GM23338 (cell line): ENCODE results near the gene MRPS15. TPM values are rescaled to one million over a fixed set of nuclear protein-coding genes. Genes with fewer than 3 reads are reported as not detected.

Experiments
- ATAC-seq: fragments of 200-7000 bp; cut with Tn5 transposase; 3 replicates; pipeline ENCODE4 v1.9.1; 2020
- DNase-seq: peaks from one replicate; pipeline ENCODE4 v3.0.0-alpha.2; 2015; ENCODE audit warnings: low spot score
- H2AFZ ChIP-seq: fragments of 200-600 bp; sonication (generic); 2 replicates; pipeline ENCODE4 v1.8.0; 2016; ENCODE audit warnings: antibody characterized with exemption, mild to moderate bottlenecking, moderate library complexity
- H3F3A ChIP-seq: fragments of 200-600 bp; sonication (generic); replicated peaks from 2 replicates; pipeline ENCODE4 v1.8.0; 2017; ENCODE audit warnings: antibody characterized with exemption, mixed run types, low read depth
- H3K27ac ChIP-seq: fragments of 200-600 bp; sonication (generic); 2 replicates; pipeline ENCODE4 v1.6.1; 2016; ENCODE audit warnings: low read depth
- H3K27me3 ChIP-seq: fragments of 200-600 bp; sonication (generic); 2 replicates; pipeline ENCODE4 v1.8.0; 2016; ENCODE audit warnings: mild to moderate bottlenecking, mixed run types, moderate library complexity; ENCODE audit not compliant: insufficient read depth
- H3K36me3 ChIP-seq: fragments of 200-600 bp; sonication (generic); 2 replicates; pipeline ENCODE4 v1.8.0; 2016; ENCODE audit warnings: mild to moderate bottlenecking; ENCODE audit not compliant: insufficient read depth
- H3K4me1 ChIP-seq: fragments of 200-600 bp; sonication (generic); 2 replicates; pipeline ENCODE4 v1.8.0; 2016; ENCODE audit warnings: mild to moderate bottlenecking, moderate library complexity; ENCODE audit not compliant: insufficient read depth
- H3K4me2 ChIP-seq: fragments of 200-600 bp; sonication (generic); 2 replicates; pipeline ENCODE4 v1.7.1; 2017; ENCODE audit warnings: mixed run types
- H3K4me3 ChIP-seq: fragments of 200-600 bp; sonication (generic); 2 replicates; pipeline ENCODE4 v1.6.1; 2016; ENCODE audit warnings: mixed run types
- H3K79me2 ChIP-seq: fragments of 200-600 bp; sonication (generic); replicated peaks from 2 replicates; pipeline ENCODE4 v1.8.0; 2017; ENCODE audit warnings: mild to moderate bottlenecking; ENCODE audit not compliant: insufficient read depth
- H3K9me2 ChIP-seq: fragments of 200-600 bp; sonication (generic); 2 replicates; pipeline ENCODE4 v1.8.0; 2017; ENCODE audit not compliant: insufficient read depth
- H4K20me1 ChIP-seq: fragments of 200-600 bp; sonication (generic); replicated peaks from 2 replicates; pipeline ENCODE4 v1.8.0; 2017; ENCODE audit warnings: mild to moderate bottlenecking; ENCODE audit not compliant: insufficient read depth
- H3K27ac Mint-ChIP-seq: 2 replicates; pipeline ENCODE4 v1.8.0; 2020; ENCODE audit warnings: inconsistent platforms, mild to moderate bottlenecking, moderate library complexity, mixed read lengths
- H3K27me3 Mint-ChIP-seq: 3 replicates; pipeline ENCODE4 v1.8.0; 2022; ENCODE audit warnings: low read depth, mild to moderate bottlenecking, moderate library complexity, mixed read lengths, inconsistent platforms; ENCODE audit not compliant: insufficient read depth, poor library complexity
- H3K36me3 Mint-ChIP-seq: 3 replicates; pipeline ENCODE4 v1.8.0; 2021; ENCODE audit warnings: low read depth, mild to moderate bottlenecking, inconsistent platforms, moderate library complexity, mixed read lengths
- H3K4me1 Mint-ChIP-seq: 3 replicates; pipeline ENCODE4 v1.8.0; 2020; ENCODE audit warnings: mild to moderate bottlenecking, inconsistent platforms, mixed read lengths
- H3K4me3 Mint-ChIP-seq: 3 replicates; pipeline ENCODE4 v1.8.0; 2021; ENCODE audit warnings: moderate library complexity, mild to moderate bottlenecking, inconsistent platforms, mixed read lengths
- H3K9me3 Mint-ChIP-seq: 3 replicates; pipeline ENCODE4 v1.8.0; 2020; ENCODE audit warnings: moderate library complexity, mild to moderate bottlenecking, inconsistent platforms, mixed read lengths
- CREB1 ChIP-seq: fragments of 250-450 bp; sonication (Bioruptor Pico); IDR thresholded peaks from 2 replicates; pipeline ENCODE4 v1.5.0; 2020; ENCODE audit warnings: low read depth, mild to moderate bottlenecking, moderate library complexity
- ETS1 ChIP-seq: IDR thresholded peaks from 2 replicates; pipeline ENCODE4 v1.6.1; 2016; ENCODE audit warnings: antibody characterized with exemption
- EZH2 ChIP-seq: fragments of 200-600 bp; sonication (generic); IDR thresholded peaks from one replicate; pipeline ENCODE4 v1.8.0; 2017; ENCODE audit warnings: antibody characterized with exemption, mild to moderate bottlenecking, low read depth; ENCODE audit not compliant: unreplicated experiment
- EZH2phosphoT487 ChIP-seq: fragments of 200-600 bp; sonication (generic); IDR thresholded peaks from one replicate; pipeline ENCODE4 v1.8.1; 2018; ENCODE audit warnings: antibody characterized with exemption; ENCODE audit not compliant: unreplicated experiment
- JUNB ChIP-seq: IDR thresholded peaks from one replicate; pipeline ENCODE4 v1.6.1; 2016; ENCODE audit warnings: antibody characterized with exemption; ENCODE audit not compliant: unreplicated experiment
- NANOG ChIP-seq: IDR thresholded peaks from 2 replicates; pipeline ENCODE4 v1.6.1; 2016; ENCODE audit warnings: antibody characterized with exemption, borderline replicate concordance
- POLR2AphosphoS5 ChIP-seq: IDR thresholded peaks from 2 replicates; pipeline ENCODE4 v1.6.1; 2016; ENCODE audit warnings: antibody characterized with exemption, low read depth
- STAT1 ChIP-seq: IDR thresholded peaks from one replicate; pipeline ENCODE4 v1.6.1; 2016; ENCODE audit warnings: antibody characterized with exemption; ENCODE audit not compliant: unreplicated experiment
- ZNF114 ChIP-seq: fragments of 250-450 bp; sonication (Bioruptor Pico); IDR thresholded peaks from 2 replicates; pipeline ENCODE4 v1.5.0; 2020; ENCODE audit warnings: mild to moderate bottlenecking, moderate library complexity
- polyA plus RNA-seq: library from polyadenylated mRNA; unstranded; fragments of >200 nt; fragmentation: Nextera tagmentation; extraction: Ambion mirVana; gene quantifications from 2 replicates; pipeline ENCODE4 v1.2.1, GENCODE V29; 2016
- total RNA-seq: library from RNA; depleted of rRNA; stranded (reverse); fragments of >200 nt; shearing (Covaris generic); gene quantifications from 2 replicates; pipeline ENCODE4 v1.2.3, GENCODE V29; 2014
- TF ChIP-seq, protein P1 (sequence below), 2 experiments: fragments of 200-600 bp in 1 of 2; sonication (generic) in 1 of 2; conservative IDR thresholded peaks; 2 replicates each; pipeline versions ENCODE4 v1.5.1 to v1.6.1; 2016 to 2017; ENCODE audit warnings: antibody characterized with exemption in 2 of 2, low read depth in 2 of 2, mild to moderate bottlenecking in 2 of 2, moderate library complexity in 1 of 2
- TF ChIP-seq, protein P2 (sequence below): IDR thresholded peaks from one replicate; pipeline ENCODE4 v1.6.1; 2018; ENCODE audit warnings: antibody characterized with exemption; ENCODE audit not compliant: unreplicated experiment
- TF ChIP-seq, protein P3 (sequence below): fragments of 250-450 bp; sonication (Bioruptor Pico); IDR thresholded peaks from 2 replicates; pipeline ENCODE4 v1.5.0; 2020; ENCODE audit warnings: mild to moderate bottlenecking, moderate library complexity

The MRPS15 gene
- total and polyA plus RNA-seq, 2 experiments from 2014 or later = 105 to 311 TPM

DNA sequence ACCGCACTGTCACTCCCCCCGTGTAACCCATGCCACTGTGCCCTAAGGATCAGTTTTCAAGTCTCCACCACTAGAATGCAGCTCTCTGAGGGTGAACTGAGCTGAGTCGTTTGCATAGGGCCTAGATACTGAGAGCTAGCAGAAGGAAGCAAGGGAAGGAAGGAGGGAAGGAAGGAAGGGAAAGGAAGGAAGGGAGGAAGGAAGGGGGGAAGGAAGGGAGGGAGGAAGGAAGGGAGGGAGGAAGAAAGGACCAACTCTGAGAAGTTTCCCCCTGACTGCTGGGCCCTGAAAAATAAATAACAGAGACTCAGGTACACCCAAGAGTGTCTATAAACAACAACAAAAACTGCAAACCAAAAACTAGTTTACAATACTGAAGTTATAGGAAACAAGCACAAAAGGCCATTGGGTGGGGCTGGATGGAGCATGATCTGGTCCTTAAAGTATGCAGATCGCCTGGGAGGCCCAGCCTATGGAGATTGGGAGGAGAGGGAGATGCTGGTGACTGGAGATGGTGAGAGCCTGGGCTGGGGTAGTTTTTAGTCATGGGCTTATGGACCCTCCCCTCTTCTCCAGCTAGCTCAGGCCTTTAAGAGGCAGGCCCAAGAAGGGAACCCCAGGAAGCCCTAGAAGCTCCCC lies 1.7 kb upstream of the MRPS15 start:
- Mint-ChIP-seq H3K36me3 (peaks cover 20% of the 10 kb centered on the region), H3K9me3 (no peaks in the 10 kb centered on the region), H3K27me3 (peaks cover 42% of the 10 kb centered on the region), H3K27ac (no peak overlapping the region), H3K4me3 (peak overlapping the region; percentile 97; the same call in 2 of the 3 replicates), H3K4me1 (peaks cover 23% of the 10 kb centered on the region)
- Histone ChIP-seq H3K36me3 (peaks cover 5% of the 10 kb centered on the region; the same call in 1 of the 2 replicates), H3K4me1 (peaks cover 12% of the 10 kb centered on the region; the same call in 1 of the 2 replicates), H2AFZ (no peak overlapping the region), H3K27ac (no peak overlapping the region), H3K9me2 (no peaks in the 10 kb centered on the region), H3K79me2 (peaks cover 7% of the 10 kb centered on the region; the same call in 1 of the 2 replicates), H3F3A (peaks cover 5% of the 10 kb centered on the region), H3K4me2 (peak overlapping the region; percentile 75), H4K20me1 (0 out of 2 replicates have a peak, but pooled peaks cover 5% of the 10 kb centered on the region), H3K27me3 (peaks cover 50% of the 10 kb centered on the region), H3K4me3 (no peak overlapping the region)
- no peak for DNase-seq
- TF ChIP-seq ZNF114 (CRISPR knock-in tag) (no peak), EZH2 (no peak), EZH2phosphoT487 (no peak), JUNB (no peak), POLR2AphosphoS5 (no peak), ETS1 (no peak), CREB1 (CRISPR knock-in tag) (no peak), STAT1 (no peak), NANOG (no peak)
- TF ChIP-seq, protein P1, sequence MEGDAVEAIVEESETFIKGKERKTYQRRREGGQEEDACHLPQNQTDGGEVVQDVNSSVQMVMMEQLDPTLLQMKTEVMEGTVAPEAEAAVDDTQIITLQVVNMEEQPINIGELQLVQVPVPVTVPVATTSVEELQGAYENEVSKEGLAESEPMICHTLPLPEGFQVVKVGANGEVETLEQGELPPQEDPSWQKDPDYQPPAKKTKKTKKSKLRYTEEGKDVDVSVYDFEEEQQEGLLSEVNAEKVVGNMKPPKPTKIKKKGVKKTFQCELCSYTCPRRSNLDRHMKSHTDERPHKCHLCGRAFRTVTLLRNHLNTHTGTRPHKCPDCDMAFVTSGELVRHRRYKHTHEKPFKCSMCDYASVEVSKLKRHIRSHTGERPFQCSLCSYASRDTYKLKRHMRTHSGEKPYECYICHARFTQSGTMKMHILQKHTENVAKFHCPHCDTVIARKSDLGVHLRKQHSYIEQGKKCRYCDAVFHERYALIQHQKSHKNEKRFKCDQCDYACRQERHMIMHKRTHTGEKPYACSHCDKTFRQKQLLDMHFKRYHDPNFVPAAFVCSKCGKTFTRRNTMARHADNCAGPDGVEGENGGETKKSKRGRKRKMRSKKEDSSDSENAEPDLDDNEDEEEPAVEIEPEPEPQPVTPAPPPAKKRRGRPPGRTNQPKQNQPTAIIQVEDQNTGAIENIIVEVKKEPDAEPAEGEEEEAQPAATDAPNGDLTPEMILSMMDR (conservative IDR thresholded peaks at IDR 0.05; ENCODE audit: low read depth in 2 of 2) = no peak
- TF ChIP-seq, protein P2, sequence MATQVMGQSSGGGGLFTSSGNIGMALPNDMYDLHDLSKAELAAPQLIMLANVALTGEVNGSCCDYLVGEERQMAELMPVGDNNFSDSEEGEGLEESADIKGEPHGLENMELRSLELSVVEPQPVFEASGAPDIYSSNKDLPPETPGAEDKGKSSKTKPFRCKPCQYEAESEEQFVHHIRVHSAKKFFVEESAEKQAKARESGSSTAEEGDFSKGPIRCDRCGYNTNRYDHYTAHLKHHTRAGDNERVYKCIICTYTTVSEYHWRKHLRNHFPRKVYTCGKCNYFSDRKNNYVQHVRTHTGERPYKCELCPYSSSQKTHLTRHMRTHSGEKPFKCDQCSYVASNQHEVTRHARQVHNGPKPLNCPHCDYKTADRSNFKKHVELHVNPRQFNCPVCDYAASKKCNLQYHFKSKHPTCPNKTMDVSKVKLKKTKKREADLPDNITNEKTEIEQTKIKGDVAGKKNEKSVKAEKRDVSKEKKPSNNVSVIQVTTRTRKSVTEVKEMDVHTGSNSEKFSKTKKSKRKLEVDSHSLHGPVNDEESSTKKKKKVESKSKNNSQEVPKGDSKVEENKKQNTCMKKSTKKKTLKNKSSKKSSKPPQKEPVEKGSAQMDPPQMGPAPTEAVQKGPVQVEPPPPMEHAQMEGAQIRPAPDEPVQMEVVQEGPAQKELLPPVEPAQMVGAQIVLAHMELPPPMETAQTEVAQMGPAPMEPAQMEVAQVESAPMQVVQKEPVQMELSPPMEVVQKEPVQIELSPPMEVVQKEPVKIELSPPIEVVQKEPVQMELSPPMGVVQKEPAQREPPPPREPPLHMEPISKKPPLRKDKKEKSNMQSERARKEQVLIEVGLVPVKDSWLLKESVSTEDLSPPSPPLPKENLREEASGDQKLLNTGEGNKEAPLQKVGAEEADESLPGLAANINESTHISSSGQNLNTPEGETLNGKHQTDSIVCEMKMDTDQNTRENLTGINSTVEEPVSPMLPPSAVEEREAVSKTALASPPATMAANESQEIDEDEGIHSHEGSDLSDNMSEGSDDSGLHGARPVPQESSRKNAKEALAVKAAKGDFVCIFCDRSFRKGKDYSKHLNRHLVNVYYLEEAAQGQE = no peak
- TF ChIP-seq, protein P3, sequence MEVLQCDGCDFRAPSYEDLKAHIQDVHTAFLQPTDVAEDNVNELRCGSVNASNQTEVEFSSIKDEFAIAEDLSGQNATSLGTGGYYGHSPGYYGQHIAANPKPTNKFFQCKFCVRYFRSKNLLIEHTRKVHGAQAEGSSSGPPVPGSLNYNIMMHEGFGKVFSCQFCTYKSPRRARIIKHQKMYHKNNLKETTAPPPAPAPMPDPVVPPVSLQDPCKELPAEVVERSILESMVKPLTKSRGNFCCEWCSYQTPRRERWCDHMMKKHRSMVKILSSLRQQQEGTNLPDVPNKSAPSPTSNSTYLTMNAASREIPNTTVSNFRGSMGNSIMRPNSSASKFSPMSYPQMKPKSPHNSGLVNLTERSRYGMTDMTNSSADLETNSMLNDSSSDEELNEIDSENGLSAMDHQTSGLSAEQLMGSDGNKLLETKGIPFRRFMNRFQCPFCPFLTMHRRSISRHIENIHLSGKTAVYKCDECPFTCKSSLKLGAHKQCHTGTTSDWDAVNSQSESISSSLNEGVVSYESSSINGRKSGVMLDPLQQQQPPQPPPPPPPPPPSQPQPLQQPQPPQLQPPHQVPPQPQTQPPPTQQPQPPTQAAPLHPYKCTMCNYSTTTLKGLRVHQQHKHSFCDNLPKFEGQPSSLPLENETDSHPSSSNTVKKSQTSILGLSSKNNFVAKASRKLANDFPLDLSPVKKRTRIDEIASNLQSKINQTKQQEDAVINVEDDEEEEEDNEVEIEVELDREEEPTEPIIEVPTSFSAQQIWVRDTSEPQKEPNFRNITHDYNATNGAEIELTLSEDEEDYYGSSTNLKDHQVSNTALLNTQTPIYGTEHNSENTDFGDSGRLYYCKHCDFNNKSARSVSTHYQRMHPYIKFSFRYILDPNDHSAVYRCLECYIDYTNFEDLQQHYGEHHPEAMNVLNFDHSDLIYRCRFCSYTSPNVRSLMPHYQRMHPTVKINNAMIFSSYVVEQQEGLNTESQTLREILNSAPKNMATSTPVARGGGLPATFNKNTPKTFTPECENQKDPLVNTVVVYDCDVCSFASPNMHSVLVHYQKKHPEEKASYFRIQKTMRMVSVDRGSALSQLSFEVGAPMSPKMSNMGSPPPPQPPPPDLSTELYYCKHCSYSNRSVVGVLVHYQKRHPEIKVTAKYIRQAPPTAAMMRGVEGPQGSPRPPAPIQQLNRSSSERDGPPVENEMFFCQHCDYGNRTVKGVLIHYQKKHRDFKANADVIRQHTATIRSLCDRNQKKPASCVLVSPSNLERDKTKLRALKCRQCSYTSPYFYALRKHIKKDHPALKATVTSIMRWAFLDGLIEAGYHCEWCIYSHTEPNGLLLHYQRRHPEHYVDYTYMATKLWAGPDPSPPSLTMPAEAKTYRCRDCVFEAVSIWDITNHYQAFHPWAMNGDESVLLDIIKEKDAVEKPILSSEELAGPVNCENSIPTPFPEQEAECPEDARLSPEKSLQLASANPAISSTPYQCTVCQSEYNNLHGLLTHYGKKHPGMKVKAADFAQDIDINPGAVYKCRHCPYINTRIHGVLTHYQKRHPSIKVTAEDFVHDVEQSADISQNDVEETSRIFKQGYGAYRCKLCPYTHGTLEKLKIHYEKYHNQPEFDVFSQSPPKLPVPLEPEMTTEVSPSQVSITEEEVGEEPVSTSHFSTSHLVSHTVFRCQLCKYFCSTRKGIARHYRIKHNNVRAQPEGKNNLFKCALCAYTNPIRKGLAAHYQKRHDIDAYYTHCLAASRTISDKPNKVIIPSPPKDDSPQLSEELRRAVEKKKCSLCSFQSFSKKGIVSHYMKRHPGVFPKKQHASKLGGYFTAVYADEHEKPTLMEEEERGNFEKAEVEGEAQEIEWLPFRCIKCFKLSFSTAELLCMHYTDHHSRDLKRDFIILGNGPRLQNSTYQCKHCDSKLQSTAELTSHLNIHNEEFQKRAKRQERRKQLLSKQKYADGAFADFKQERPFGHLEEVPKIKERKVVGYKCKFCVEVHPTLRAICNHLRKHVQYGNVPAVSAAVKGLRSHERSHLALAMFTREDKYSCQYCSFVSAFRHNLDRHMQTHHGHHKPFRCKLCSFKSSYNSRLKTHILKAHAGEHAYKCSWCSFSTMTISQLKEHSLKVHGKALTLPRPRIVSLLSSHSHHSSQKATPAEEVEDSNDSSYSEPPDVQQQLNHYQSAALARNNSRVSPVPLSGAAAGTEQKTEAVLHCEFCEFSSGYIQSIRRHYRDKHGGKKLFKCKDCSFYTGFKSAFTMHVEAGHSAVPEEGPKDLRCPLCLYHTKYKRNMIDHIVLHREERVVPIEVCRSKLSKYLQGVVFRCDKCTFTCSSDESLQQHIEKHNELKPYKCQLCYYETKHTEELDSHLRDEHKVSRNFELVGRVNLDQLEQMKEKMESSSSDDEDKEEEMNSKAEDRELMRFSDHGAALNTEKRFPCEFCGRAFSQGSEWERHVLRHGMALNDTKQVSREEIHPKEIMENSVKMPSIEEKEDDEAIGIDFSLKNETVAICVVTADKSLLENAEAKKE (CRISPR knock-in tag) = no peak
- no peak for ATAC-seq
